HG03097 (cell line): ENCODE data around the gene TMEM218.
"Not testable (repeated sequence)": the region's sequence is repeated elsewhere in the genome, so short reads cannot be mapped to it uniquely, and the experiment has no call there.

Source experiments
- ATAC-seq: cut with Tn5 transposase; IDR thresholded peaks from one replicate; pipeline ENCODE4 v1.9.1; 2021; ENCODE audit not compliant: unreplicated experiment, low FRiP score

Gene TMEM218

DNA sequence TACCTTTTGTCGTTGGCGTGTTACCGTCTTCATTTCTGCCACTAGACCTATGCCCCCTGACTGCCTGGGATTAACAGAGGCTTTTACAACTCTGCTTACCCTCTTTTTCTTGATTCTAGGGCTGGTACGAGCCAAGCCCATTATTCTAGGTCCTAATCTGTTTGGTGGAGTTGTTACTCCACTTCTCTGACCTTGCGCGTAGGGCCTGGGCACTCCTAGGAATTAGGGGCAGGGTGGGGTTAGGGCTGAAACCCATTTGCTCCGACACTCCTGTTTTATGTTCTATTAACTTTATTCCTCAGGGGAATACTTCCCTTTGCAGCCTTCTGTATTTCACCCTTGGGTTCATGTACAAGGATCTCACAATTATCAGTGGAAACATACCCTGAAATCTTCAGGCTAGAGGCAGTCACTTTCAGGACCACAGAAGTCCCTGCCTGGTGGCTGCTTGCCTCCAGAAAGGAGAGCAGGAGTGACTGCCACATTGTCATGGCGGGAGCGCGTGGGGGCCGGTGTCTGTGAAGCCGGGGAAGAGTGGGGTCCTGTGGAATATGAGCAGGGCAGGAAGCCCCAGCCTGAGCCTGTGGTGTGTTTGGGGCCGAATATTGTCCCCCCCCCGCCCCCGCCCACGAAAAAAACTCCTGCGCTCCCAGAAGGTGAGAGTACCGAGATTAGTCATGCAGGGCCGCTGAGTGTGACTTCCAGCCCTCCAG lies 49.1 kb downstream of the TMEM218 start:
- no peak for ATAC-seq

DNA sequence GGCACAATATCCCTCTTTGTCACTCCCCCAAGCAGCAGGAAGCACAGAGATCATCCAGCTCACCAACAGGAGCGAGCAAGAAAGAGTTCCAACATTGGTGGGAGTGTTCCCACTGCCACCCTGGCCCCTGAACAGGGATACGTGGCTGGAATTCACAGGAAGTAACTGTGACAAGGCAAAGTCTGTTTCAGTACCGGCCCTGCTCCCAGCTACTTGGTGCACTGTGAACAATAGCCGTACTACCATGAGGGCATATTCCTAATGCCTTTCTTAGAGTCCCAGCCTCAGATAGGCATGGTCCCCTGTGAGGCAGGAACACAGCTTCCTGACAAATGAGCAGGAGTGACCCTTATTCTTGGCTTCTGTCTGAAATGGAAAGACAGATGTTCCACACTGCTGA lies 50.1 kb downstream of the TMEM218 start:
- ATAC-seq = no peak

DNA sequence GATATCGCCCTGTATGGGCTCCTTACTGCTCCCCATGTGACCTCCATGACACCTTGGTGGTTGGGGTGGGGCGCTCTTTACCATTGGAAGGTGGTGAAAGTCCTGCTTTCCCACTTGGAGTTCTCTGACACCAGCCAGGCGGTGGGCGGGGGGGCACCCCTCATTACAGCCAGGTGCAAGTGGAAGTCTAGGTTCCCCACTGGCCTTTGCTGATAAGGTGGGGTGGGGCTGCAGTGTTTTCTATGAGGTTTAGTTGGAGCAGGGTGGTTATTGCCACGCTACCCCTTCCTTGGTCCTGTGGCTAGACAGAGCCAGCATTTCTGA lies 53.8 kb downstream of the TMEM218 start:
- no peak for ATAC-seq

DNA sequence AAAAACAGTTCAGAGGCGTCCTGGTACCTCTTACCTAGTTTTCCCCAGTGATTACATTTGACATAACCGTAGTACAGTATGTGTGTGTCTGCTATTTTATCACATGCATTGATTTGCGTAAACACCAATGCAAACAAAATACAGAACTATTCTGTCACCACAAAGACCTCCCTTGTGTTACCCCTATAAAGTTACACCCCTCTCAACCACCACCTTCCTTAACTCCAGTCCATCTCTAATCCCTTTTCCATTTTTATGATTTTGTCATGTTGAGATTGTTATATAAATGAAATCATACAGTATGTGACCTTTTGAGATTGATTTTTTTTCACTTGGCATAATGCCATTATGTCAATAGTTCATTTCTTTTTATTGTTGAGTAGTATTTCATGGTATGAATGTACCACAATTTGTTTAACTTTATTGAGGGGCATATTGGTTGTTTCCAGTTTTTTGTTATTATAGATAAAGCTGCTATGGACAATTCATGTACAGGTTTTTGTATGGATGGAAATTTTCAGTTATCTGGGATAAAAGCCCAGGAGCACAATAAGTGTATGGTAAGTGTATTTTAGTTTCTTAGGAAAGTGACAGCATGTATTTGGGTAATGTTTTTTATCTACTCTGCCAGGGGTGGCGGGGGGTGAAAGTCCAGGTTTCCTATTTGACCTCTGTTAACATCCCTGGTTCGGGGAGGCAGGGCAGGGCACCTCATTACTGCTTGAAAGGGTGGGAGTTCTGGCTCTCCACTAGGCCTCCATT lies 54.3 kb downstream of the TMEM218 start:
- ATAC-seq = no peak

GRCh38 chr11:125056111-125056510 lies 55.3 kb downstream of the TMEM218 start:
- not testable (repeated sequence) for ATAC-seq

- no peak for ATAC-seq
These were observed 56.2 kb downstream of the TMEM218 start for GRCh38 chr11:125055107-125055715.

- ATAC-seq = no peak
These were observed 58.3 kb downstream of the TMEM218 start for GRCh38 chr11:125053167-125053566.

DNA sequence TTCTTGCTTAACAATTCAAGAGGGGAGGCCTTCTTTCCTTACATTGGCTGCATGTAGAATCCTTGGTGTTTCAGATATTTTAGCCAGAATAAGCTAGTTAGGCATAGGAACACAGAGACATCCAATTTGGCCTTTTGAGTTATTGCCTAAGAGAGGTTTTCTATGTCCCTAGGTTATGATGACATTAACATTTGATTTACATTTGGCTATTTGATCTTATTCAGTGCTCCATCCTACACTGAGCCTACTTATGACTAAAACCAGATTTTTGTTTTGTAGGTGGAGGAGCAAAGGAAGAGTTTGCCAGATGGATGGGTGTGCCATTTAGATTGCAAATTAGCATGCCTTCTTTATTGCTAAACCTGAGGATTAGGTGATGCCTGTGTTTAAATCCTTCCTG lies 59.4 kb downstream of the TMEM218 start:
- ATAC-seq = no peak

DNA sequence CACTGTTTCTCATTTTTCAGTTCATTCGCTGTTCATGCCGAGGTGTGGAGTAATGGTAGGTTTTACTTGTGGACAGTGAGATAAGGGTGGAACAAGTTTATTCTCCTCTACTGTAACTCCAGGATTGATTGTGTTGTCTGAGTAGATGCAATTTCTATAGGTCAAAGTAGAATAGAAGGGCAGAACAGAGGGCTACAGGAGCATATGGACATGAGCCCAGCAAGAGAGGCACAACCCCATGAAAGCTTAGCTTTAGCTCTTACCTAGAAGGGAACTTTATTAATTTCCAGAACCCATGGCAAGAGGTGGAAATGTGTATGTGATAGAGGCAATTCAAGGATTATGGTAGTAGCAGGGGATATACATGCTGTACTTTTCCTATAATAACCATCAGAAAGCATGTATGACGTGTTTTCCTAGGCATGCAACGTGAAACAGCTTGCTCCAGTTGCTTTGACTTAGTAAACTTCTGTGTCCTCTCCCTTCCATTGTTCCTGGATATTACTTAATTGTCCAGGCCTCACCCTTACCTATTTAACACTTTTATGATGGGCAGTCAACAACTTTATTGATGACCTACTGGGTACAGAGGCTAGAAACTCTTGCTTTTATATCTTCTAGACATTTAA lies 62.1 kb downstream of the TMEM218 start:
- no peak for ATAC-seq
